ENCODE measurements around the gene PPP6R2. TPM values are rescaled to one million over a fixed set of nuclear protein-coding genes. Genes with fewer than 3 reads are reported as not detected.

Gene PPP6R2
- total and polyA plus RNA-seq, 2 of the 4 experiments (the other 2 are of a cell fraction): 49.2 to 51.6 TPM

DNA sequence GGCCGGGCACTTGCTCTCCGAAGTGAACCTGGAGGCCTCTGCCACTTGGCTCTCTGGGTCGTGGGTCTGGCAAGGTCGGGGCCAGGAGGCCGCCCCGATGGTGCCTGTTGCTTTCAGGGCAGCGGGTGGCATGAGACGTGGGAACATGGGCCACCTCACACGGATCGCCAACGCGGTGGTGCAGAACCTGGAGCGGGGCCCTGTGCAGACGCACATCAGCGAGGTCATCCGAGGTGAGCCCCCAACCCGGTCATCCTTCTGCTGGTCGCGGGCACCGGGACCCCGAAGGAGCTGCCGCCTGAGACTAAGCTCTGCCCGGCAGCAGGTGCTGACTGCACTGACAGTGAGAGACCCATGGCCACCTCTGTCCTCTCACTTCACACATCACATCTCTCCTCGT lies 91.7 kb downstream of the PPP6R2 start:
- in situ Hi-C loops (cut with MboI; ENCODE audit: low sequenced_read_pairs): no loop called here
- CTCF ChIA-PET: no interaction called here
- 97% methylated on average over 21 of the region's 24 CpGs; no CpG with 5 or more reads in 1 of the 2 experiments for WGBS, 2 experiments (ENCODE audit: extremely low coverage in 2 of 2, insufficient read length in 1 of 2)

More for the DNA sequence above, 91.7 kb downstream of the PPP6R2 start:
- no peaks in the 10 kb centered on the region for H3K4me1 ChIP-seq (ENCODE audit: control insufficient read depth, insufficient read depth, low read length)
- no peak overlapping the region for H3K4ac ChIP-seq (ENCODE audit: low read depth, low read length)
- no peak overlapping the region for H2BK20ac ChIP-seq (ENCODE audit: low read depth, low read length)
- intact Hi-C loops (cut with micrococcal nuclease) (no loop called here), dilution Hi-C loops (cut with HindIII; ENCODE audit: low sequenced_read_pairs, unreplicated experiment) (no loop called here)
- H3K14ac ChIP-seq (replicated peaks; ENCODE audit: low read depth, low read length): no peak overlapping the region
- no peak overlapping the region for H3K27ac ChIP-seq (ENCODE audit: insufficient read depth, low read length)
- no peak overlapping the region for H3K9ac ChIP-seq (ENCODE audit: low read depth, low read length)
- H3K9me1 ChIP-seq (ENCODE audit: insufficient read depth, low read length): no peaks in the 10 kb centered on the region
- no peak overlapping the region for H4K91ac ChIP-seq (ENCODE audit: insufficient read depth, low read depth, low read length)
- no peak overlapping the region for H3K56ac ChIP-seq (ENCODE audit: extremely low read depth, insufficient read depth, low read length)
- no peak overlapping the region for H2BK120ac ChIP-seq (ENCODE audit: low read depth, low read length)
- H3K36me3 ChIP-seq (ENCODE audit: control insufficient read depth, insufficient read depth, low read length): peaks cover 76% of the 10 kb centered on the region
- ATAC-seq (ENCODE audit: low read depth): no peak
- H3K27me3 ChIP-seq (ENCODE audit: control insufficient read depth, insufficient read depth, low read length): no peaks in the 10 kb centered on the region
- H2AK9ac ChIP-seq (replicated peaks; ENCODE audit: low read depth, low read length, poor library complexity): no peak overlapping the region
- no peak overlapping the region for H3K4me3 ChIP-seq (ENCODE audit: insufficient read depth, low read depth, low read length)
- BruUV-seq (replicated peaks): no TSS peak
- POLR2A ChIA-PET (ENCODE audit: unreplicated experiment): no interaction called here
- H3K4me2 ChIP-seq (ENCODE audit: low read depth, low read length): no peak overlapping the region
- no peaks in the 10 kb centered on the region; a peak in 1 of 4 replicates for H3K79me1 ChIP-seq (ENCODE audit: low read depth in 1 of 2, low read length in 2 of 2)
- H2AFZ ChIP-seq (replicated peaks; ENCODE audit: low read length, poor library complexity): no peak overlapping the region
- H4K5ac ChIP-seq (ENCODE audit: low read depth, low read length): no peak overlapping the region
- no peak overlapping the region for H3K23ac ChIP-seq (ENCODE audit: low read depth, low read length)
- no peak overlapping the region for H3K18ac ChIP-seq (ENCODE audit: low read depth, low read length)
- no peak overlapping the region for H2BK15ac ChIP-seq (ENCODE audit: low read depth, low read length)
- H4K20me1 ChIP-seq (ENCODE audit: insufficient read depth, low read length): no peaks in the 10 kb centered on the region; the same call in 1 of the 2 replicates
- TF ChIP-seq RCOR1 (IDR thresholded peaks at IDR 0.05; ENCODE audit: insufficient replicate concordance, low read length) (no peak), CEBPB (IDR thresholded peaks at IDR 0.05; ENCODE audit: low read depth, low read length) (no peak), MAZ (IDR thresholded peaks at IDR 0.05; ENCODE audit: borderline replicate concordance, low read depth, low read length) (no peak), NFE2L2 (IDR thresholded peaks at IDR 0.05; ENCODE audit: low read depth, low read length) (no peak), RAD21 (IDR thresholded peaks at IDR 0.05; ENCODE audit: low read length) (no peak), FOS (IDR thresholded peaks at IDR 0.05; ENCODE audit: low read depth, low read length) (no peak), MXI1 (IDR thresholded peaks at IDR 0.05; ENCODE audit: borderline replicate concordance, low read depth, low read length) (no peak), CTCF (conservative IDR thresholded peaks at IDR 0.05; ENCODE audit: low read depth, low read length) (no peak), POLR2A (IDR thresholded peaks at IDR 0.05; ENCODE audit: low read depth, low read length) (no peak), CHD1 (IDR thresholded peaks at IDR 0.05; ENCODE audit: low read depth, low read length) (no peak), BHLHE40 (IDR thresholded peaks at IDR 0.05; ENCODE audit: low read depth, low read length) (no peak), USF2 (IDR thresholded peaks at IDR 0.05; ENCODE audit: low read depth, low read length) (no peak), MAFK (IDR thresholded peaks at IDR 0.05; ENCODE audit: low read depth, low read length) (no peak), RFX5 (IDR thresholded peaks at IDR 0.05; ENCODE audit: low read depth, low read length) (no peak), SMC3 (IDR thresholded peaks at IDR 0.05; ENCODE audit: low read depth, low read length) (no peak)
- TF ChIP-seq, protein P1, sequence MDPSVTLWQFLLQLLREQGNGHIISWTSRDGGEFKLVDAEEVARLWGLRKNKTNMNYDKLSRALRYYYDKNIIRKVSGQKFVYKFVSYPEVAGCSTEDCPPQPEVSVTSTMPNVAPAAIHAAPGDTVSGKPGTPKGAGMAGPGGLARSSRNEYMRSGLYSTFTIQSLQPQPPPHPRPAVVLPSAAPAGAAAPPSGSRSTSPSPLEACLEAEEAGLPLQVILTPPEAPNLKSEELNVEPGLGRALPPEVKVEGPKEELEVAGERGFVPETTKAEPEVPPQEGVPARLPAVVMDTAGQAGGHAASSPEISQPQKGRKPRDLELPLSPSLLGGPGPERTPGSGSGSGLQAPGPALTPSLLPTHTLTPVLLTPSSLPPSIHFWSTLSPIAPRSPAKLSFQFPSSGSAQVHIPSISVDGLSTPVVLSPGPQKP (IDR thresholded peaks at IDR 0.05; ENCODE audit: borderline replicate concordance, low read depth, low read length): no peak
- H4K8ac ChIP-seq (ENCODE audit: low read depth in 2 of 2, low read length in 2 of 2): no peak overlapping the region
- no peaks in the 10 kb centered on the region for H3K9me3 ChIP-seq (ENCODE audit: control insufficient read depth, insufficient read depth, low read length)
- DNase-seq: no peak
- H2AK5ac ChIP-seq (ENCODE audit: low read depth, low read length): no peak overlapping the region
- H2BK5ac ChIP-seq (ENCODE audit: low read depth, low read length, poor library complexity, severe bottlenecking): no peak overlapping the region
